HG03097 (cell line): ENCODE results near the gene TM7SF3.
A peak's percentile ranks its signal among the peaks of the same experiment; 100 is the strongest.

ENCODE experiments used
- ATAC-seq: cut with Tn5 transposase; IDR thresholded peaks from one replicate; pipeline ENCODE4 v1.9.1; 2021; ENCODE audit not compliant: unreplicated experiment, low FRiP score

TM7SF3 gene

DNA sequence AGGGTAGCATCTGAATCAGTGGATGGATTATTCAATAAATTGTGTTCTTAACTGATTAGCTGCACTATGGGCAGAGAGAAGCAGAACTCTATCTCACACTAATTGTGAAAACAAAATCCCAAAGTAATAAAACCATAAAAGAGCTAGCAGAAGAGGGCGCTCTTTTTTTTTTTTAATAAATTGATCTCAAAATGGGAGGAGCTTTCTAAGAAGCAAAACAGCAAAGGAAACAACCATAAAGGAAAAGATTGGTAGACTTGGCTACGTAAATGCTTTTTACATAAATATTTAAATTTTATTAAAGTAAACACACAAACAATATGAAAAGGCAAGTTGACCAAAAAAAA is 1.5 kb upstream of the TM7SF3 start:
- no peak for ATAC-seq

DNA sequence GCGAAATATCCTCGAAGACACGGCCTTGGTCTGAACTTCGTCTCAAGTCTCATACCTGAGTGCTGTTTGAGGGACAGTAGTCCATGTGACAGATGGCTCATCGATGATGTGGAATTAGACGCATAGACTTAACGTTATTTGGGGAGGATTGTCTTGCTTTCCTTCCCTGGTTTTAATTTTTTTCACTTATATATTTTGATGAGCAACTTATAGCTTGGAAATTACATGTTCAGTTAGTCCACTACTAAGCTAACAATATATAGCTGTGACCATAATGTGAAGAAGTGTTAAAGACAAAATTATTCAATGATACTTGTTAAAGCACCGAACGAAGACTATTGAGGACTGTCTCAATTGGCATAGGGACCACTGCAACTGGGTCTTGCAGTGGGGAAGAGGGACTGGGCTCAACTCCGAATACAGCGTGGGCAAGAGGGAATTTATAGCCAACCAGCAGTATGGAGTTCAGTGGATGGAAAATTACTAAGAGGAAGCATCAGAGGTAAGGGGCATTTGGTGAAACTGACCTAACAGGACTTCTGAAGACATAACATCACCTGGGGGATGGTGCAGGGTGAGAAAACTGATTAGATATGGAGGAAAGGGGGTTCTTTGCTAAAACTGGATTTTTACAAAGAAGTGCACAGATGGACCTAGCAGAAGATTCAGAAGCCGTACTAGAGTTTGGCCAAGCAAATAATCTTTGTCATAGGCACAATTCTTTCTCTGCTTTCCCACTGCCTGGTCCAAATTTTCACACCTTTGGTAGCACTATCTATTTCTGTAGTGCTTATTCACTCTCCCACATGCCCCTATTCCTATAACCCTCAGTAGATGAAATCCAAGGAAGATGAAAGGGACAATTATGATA is 910 bp upstream of the TM7SF3 start:
- no peak for ATAC-seq

DNA sequence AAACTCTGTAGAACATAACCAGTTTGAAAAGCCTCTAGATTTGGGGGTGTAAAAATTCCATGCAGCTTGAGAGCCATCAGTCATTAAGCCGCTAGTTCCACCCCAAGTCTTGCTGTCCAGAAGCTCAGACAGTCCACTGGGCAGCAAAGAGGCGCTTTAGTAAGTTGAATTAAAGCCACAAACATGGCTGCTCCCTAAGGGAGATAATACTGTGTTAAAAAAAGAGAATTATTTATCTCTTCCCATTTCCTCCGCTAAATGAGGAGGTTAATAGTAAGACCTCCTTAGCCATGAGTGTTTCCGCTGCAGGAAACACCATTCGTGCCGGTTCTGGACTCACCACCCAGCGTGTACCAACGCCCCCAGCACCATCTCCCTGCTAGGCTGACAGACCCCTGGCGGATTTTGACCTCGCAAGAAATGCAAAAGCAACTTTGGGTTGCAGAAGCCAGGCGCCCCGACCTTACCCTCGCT is 536 bp downstream of the TM7SF3 start:
- peak; percentile 17 for ATAC-seq

DNA sequence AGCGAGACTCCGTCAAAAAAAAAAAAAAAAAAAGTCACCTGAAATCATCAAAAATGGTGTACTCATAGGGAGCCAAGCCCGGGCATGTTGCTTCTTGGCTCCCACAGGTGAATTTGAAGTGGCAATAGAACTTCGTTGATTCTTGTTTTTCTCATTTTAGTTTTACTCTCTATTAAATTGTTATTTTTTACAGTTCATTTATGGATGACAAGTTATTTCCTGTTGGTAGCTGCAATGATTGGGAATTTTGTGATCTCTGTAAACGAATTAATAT is 1.3 kb downstream of the TM7SF3 start:
- ATAC-seq = no peak

DNA sequence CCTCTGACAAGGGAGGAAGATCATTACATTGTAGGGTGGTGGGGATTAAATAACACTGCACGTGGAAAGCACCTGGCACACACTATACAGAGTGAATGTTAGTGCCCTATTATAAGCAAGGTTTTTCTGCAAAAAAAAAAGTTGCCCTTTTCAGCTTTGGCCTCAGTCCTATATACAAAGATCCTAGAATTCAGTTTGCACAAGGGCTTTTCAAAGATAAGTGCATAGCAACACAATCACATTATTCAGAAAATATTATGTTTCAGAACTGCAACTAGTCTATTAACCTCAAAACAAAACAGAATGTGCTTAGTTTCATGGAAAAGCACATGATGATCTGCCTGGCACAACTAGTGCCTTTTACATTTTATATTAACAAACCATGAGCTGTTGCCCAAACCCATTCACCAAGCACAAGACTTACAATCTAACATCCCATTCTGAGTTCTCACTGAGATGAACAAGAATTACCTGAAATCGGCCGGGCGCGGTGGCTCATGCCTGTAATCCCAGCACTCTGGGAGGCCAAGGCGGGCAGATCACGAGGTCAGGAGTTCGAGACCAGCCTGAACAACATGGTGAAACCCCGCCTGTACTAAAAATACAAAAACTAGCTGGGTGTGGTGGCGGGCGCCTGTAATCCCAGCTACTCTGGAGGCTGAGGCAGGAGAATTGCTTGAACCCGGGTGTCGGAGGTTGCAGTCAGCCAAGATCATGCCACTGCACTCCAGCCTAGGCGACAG is 1.8 kb downstream of the TM7SF3 start:
- no peak for ATAC-seq

DNA sequence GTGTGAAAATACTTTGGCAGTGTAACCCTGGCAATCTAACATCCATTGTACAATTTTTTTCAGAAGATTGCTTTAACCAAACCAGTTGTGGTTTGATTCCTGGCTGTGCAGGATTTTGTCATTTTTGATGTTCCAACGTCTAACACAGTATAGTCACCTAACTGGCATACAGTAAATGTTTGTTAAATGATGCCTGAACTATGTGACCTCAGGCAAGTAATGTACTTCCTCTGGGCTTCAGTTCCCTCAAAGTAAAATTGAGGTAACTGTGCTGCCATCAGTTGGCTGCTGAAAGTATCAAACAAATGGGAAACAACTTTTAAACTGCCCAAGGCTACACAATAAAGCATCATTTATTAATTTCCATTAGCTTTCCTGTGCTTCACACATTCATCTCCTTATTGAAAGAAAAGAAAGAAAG is 4.3 kb downstream of the TM7SF3 start:
- no peak for ATAC-seq

DNA sequence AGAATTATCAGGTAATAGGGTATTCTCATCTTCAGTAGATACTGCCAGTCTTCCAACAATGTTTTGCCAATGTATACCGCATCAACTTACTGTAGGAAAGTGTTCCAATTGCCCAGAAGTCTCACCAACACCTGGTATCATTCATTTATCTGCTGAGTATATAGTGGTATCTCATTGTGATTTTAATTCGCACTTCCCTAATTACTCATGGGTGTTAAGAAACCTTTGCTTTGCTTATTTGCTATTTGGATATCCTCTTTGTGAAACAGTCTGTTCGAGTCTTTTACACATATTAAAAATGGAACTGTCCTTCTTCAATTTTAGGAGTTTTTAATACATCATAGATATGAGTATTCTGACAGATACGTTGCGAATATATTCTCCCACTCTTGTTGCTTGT is 6.1 kb downstream of the TM7SF3 start:
- no peak for ATAC-seq

DNA sequence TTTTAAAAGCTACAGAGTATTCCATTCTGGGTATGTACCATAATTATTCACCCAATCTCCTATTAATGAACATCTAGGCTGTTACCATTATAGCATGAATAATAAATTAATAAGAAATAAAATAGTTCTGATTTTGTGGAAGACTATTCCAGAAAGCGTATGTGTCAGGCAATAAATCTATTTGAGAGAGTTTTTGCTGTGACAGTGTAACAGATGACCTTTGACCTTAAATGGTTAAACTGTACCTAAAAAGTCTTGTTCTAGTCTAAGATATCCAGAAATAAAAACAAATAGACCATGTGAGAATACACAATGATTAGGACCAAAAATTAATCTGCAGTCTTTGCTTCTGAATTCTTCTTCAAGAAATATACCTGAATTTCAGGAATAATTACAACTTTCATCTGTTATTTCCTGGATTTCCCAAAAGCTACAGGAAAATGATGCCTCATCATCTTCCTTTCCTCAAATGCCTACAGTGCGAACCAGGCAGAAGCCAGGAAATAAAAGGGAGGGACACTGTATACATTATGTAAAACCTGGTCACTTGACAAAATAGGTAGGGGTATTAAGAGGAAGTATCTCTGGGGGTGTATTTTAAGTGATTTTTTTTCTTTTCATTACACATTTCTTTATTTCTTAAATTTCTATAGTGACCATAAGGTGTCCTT is 7.3 kb downstream of the TM7SF3 start:
- no peak for ATAC-seq

DNA sequence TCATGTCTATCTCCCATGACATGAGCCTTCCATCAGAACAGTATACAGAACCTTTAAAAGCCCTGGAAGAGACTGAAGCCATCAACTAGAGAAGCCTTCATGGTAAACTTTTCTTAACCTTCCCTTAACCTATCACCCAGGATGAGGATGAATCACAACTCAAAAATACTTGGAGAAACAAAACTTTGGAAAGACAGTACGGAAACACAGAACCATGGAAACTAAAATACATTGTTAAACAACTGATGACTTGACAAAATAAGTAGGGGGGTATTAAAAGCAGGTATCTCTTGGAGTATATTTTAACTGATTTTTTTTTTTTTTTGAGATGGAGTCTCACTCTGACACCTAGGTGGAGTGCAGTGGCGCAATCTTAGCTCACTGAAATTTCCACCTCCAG is 8.7 kb downstream of the TM7SF3 start:
- ATAC-seq = no peak

DNA sequence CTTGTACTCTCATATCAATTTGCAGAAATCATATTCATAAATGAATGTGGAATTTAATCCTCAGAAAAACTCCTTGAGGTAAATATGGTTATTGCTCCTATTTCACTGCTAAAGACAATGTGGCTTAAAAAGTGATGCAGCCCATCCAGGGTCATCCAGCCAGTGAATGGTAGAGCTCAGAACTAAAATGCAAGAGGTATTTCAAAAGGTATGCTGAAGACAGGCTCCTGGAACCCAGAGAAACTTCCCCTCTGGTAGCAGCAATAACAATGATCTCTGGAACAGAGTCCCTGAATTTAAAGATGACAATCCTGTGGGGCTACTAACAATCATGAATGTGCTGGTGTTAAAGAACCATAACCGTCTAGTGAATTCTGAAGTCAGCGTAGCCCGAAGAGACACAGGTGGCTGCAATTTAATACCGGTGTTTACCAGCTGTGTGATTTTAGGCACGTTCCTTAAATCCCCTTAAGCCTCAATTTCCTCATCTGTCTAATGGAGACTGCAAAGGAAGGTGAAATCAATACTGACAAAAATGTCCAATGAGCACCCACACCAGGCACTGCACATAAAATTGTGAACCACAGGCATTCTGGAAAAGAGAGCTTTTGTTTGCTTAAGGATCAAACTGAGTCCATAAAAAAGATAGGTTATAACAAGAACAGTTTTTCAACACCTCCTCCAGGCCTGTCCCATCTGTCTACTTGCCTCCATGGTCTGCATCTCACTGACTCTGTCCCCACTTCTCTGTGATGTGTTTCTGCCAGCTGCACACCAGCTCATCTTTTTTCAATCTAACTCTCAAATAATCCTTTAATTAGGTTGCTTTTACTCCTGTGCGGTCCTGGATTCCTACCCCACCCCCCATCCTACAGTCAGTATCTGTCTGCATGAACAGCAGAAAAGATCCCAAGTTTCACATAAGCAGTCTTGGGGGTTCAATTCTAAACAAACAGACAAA is 10.5 kb downstream of the TM7SF3 start:
- ATAC-seq = no peak

DNA sequence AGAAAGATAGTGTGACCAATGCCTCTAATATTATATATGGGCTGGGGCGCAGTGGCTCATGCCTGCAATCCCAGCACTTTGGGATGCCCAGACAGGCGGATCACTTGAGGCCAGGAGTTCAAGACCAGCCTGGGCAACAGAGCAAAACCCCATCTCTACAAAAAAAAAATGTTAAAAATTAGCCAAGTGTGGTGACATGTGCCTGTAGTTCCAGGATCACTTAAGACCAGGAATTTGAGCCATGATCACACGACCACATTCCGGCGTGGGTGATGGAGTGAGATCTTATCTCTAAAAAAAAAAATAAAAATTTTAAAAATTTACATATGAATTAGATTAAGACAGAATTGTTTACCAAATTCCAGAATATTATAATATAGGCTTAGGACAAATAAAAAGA is 12.0 kb downstream of the TM7SF3 start:
- ATAC-seq = no peak

DNA sequence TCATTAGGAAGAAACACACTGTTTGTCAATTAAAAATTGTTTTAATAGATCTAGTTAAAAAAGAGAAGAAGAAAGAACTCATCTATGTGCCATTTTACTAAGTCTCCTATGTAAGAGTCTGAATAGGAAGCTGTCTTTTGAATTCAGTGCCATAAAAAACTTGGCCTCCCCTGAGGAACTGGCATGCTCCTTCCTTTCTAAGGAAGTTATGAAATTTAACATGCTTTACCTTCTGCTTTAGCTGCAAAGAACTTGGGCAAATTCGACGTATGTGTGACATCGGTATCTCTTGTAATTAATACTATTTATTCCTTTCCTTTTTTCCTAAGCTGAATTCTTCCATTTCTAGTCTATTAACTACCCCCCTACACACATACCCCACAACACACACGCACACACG is 12.5 kb downstream of the TM7SF3 start:
- ATAC-seq = no peak

DNA sequence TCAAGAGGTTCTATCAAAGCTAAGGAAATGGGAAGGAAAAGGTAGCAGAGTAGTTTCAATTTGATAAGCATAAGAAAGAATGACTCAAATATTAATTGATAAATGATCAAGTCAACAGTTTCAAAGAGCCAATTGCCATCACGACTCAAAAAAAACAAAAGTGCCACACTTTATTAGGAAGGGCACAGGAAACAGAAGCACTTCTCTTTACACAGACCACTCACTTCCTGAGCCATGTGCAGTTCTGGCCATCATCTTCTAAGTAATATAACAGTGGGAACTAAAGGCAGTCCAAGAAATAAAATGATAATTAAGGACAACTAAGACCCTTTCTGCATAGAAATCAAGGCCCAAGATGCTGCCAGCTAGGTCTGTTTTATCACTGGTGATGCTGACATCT is 13.2 kb downstream of the TM7SF3 start:
- ATAC-seq = no peak

DNA sequence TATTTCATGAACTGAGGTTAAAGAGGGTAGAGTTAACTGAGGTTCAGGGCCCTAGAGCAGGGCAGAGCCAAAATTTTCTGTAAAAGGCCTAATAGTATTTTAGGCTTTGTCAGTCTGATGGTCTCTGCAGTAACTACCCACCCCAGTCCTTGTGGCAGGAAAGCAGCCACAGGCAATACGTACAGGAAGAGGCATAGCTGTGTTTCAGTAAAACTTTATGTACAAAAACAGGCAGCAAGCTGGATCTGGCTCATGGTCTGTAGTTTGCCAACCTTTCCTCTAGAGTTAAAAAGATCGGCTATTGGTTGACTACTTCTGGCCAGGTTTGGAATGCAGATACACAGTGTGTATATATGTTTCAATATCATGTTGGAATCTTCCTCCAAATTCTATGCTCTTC is 17.2 kb downstream of the TM7SF3 start:
- ATAC-seq = no peak

DNA sequence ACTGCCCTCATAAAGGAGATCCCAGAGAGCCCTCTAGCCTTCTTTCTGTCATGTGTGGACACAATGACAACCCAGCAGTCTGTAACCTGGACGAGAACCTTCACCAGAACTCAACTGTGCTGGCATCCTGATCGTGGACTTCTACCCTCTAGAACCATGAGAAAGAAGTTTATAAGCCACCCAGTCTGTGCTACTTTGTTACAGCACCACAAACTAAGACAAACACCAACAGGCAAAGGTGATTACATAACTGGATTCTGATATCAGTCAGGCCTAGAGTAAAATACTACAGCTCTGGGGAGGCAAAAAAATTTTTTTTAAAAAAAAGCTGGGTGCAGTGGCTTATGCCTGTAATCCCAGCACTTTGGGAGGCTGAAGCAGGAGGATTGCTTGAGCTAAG is 18.5 kb downstream of the TM7SF3 start:
- ATAC-seq = no peak

DNA sequence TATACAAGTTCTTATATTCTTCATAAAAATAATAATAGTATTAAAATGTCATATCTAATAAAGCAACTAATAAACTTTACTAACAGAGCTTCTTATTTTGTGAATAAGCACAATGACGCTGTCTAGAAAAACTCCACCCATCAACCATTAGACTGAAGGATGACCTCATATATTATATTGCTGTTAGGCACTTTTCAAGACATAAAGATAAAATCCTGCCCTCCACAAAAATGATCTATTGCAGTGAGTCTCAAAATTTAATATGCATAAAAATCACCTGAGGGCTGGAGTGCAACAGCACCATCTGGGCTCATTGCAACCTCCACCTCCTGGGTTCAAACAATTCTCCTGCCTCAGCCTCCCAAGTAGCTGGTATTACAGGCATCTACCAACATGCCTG is 20.1 kb downstream of the TM7SF3 start:
- ATAC-seq = no peak

DNA sequence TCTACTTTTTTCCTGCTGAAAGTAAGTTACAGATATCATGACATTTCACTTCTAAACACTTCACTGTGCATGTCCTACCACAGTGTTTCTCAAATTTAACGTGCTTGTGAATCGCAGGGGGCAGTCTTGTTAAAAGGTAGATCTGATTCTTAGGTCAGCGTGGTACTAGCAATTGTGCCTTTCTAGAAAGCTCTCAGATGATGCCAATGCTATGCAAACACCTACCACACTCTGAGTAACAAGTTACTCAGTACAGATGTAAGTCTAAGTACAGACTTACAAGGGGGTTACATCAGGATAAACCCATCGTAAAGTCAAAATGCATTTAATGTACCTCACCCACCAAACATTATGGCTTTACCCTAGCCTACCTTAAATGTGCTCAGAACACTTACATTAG is 22.4 kb downstream of the TM7SF3 start:
- no peak for ATAC-seq

DNA sequence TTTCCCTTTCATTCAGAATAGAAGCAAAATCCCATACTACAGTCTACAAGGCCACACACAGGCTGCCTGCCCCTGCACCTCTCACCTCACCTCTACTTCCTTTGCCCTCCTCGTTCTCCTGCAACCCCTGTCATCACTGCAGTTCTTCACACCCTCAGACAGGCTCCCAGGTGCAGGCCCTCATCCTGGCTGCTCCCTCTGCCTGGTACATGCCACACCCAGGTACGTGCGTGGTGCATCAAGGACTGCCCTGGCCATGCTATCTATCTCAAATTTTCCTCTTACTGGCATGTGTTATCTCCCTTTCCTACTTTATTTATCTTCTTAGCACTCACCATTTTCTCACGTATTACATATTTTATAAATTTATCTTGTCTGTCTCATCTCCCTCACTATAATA is 24.3 kb downstream of the TM7SF3 start:
- no peak for ATAC-seq

DNA sequence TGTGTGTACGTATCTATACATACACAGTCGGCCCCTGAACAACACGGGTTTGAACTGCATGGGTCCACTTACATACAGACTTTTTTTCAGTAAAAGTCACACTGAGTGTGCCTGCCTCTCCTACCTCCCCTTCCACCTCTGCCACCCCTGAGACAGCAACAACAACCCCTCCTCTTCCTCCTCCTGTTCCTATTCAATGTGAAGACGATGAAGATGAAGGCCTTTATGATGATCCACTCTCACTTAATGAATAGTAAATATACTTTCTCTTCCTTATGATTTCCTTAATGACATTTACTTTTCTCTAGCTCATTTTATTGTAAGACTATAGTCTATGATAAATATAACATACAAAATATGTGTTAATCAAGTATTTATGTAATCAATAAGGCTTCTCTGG is 25.5 kb downstream of the TM7SF3 start:
- ATAC-seq = no peak

DNA sequence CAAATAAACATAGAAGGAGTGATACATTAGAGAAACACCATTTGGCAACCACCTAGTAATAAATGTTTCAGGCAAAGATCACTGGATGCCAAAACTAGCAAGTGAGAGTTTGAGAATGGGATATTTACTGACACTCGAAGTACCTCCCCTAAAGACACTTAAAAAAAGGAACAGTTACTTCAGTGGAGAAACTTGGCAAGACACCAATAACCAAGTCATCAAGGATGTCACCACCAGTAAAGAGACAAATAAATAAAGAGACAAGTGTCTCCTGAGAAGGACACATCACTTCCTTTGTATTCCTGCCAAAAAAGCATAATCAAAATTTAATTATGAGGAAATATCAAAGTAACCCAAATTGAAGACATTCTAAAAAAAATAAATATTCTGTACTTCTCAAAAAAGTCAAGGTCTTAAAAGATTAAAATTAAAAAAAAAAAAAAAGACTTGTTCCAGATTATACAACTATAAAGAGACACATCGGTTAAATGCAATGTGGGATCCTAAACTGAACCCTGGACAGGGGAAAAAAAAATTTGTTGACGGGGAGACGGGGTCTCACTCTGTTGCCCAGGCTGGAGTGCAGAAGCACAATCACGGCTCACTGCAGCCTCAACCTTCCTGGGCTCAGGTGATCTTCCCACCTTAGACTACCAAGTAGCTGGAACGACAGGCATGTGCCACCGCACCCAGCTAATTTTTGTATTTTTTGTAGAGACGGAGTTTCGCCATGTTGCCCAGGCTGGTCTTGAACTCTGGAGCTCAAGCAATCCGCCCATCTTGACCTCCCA is 26.4 kb downstream of the TM7SF3 start:
- ATAC-seq = no peak
